ES-I3 (cell line): Measurements from ENCODE around the gene MGAT4C.

ENCODE experiments used
- H3K36me3 ChIP-seq: 2 replicates; pipeline ENCODE4 v1.6.1; 2013; ENCODE audit warnings: mild to moderate bottlenecking, low read length, control low read depth, moderate library complexity; ENCODE audit not compliant: insufficient read depth
- H3K4me1 ChIP-seq: 2 replicates; pipeline ENCODE4 v1.6.1; 2013; ENCODE audit warnings: mild to moderate bottlenecking, control low read depth, low read length; ENCODE audit not compliant: insufficient read depth
- H3K9ac ChIP-seq: 2 replicates; pipeline ENCODE4 v1.6.1; 2013; ENCODE audit warnings: low read depth, mild to moderate bottlenecking, low read length, moderate library complexity
- H3K9me3 ChIP-seq: 2 replicates; pipeline ENCODE4 v1.6.1; 2013; ENCODE audit warnings: mild to moderate bottlenecking, low read length, moderate library complexity; ENCODE audit not compliant: control insufficient read depth, insufficient read depth

The MGAT4C gene

DNA sequence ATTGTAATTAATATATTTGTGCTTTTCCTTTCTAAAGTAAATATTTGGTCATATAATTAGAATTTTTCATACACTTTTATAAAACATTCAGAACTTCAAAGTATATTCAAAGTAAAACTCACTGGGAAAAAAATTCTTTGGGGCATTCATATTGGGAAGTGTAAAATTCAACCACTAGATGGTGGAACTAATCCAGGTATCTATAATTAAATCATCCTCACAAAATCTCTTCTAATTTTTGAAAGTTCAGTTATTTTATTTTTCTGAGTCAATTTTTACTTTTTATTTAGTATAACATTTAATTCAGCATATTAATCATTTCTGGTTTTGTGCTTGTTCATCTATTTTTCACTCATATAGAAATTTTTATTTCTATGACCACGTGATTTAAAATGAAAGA is 301.1 kb downstream of the MGAT4C start:
- peaks cover 23% of the 10 kb centered on the region for H3K4me1 ChIP-seq
- H3K9ac ChIP-seq = no peak overlapping the region
- no peaks in the 10 kb centered on the region for H3K36me3 ChIP-seq
- no peaks in the 10 kb centered on the region for H3K9me3 ChIP-seq

GRCh38 chr12:85951823-85952222 is 304.4 kb downstream of the MGAT4C start:
- Histone ChIP-seq H3K36me3 (no peaks in the 10 kb centered on the region), H3K9ac (no peak overlapping the region), H3K4me1 (peaks cover 48% of the 10 kb centered on the region), H3K9me3 (no peaks in the 10 kb centered on the region)

GRCh38 chr12:85949253-85949652 is 306.9 kb downstream of the MGAT4C start:
- Histone ChIP-seq H3K9me3 (no peaks in the 10 kb centered on the region; the same call in 1 of the 2 replicates), H3K4me1 (peaks cover 49% of the 10 kb centered on the region), H3K9ac (peak overlapping the region; percentile 43), H3K36me3 (no peaks in the 10 kb centered on the region)

- peak overlapping the region; percentile 43; the same call in 1 of the 2 replicates for H3K9ac ChIP-seq
- H3K4me1 ChIP-seq = peaks cover 46% of the 10 kb centered on the region
Measured at GRCh38 chr12:85948340-85948739, 307.9 kb downstream of the MGAT4C start.

DNA sequence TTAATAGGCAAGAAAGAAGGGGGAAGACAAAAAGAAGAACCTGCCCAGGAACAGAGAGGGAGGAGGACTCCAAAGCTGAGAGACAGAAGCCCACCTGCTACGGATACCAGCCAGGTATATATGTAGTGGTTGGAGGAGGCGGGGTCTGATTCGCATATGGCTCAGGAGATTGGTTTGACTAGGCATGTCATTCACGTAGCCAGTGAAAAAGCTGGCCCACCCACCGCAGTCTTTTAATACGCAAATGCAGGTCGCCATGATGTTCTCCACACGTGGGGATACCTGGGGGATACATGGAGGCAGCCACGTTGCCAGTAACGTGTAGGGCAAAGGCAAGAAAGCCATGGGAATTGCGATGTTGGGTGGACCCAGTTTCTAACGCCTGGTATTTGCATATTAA is 308.9 kb downstream of the MGAT4C start:
- Histone ChIP-seq H3K9ac (no peak overlapping the region), H3K4me1 (peaks cover 46% of the 10 kb centered on the region), H3K9me3 (no peaks in the 10 kb centered on the region; the same call in 1 of the 2 replicates), H3K36me3 (no peaks in the 10 kb centered on the region)

More at GRCh38 chr12:85948340-85948739, 307.9 kb downstream of the MGAT4C start:
- Histone ChIP-seq H3K36me3 (no peaks in the 10 kb centered on the region), H3K9me3 (no peaks in the 10 kb centered on the region; the same call in 1 of the 2 replicates)

DNA sequence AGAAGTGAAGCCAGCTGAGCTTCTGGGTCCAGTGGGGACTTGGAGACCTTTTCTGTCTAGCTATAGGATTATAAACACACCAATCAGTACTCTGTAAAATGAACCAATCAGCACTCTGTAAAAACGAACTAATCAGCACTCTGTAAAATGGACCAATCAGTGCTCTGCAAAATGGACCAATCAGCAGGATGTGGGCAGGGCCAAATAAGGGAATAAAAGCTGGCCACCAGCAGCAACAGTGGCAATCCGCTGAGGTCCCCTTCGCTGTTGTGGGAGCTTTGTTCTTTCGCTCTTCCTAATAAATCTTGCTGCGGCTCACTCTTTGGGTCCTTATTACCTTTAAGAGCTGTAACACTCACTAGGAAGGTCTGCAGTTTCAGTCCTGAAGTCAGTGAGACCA is 309.8 kb downstream of the MGAT4C start:
- Histone ChIP-seq H3K9me3 (no peaks in the 10 kb centered on the region; the same call in 1 of the 2 replicates), H3K36me3 (no peaks in the 10 kb centered on the region), H3K4me1 (peaks cover 44% of the 10 kb centered on the region), H3K9ac (no peak overlapping the region)

DNA sequence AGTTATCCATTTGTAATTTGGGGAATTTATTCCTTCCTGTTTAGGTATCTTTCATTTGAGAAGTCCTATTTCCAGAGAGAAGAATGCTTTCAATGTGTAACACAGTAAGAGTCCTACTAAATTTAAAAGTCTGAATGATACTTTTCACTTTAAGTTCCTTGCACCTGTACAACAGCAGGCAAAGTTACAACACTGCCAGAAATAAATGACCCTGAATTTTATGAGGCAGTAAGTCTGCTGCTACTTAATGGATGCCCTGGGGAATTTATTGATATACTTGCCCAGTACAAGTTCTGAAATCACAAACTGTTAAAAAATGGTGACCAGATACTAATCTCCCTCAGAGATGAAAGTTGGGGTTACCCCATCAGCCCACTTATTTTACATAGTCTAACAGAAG is 329.0 kb downstream of the MGAT4C start:
- H3K36me3 ChIP-seq = no peaks in the 10 kb centered on the region
- no peaks in the 10 kb centered on the region; the same call in 1 of the 2 replicates for H3K4me1 ChIP-seq
- peaks cover 8% of the 10 kb centered on the region for H3K9me3 ChIP-seq
- H3K9ac ChIP-seq = no peak overlapping the region

- Histone ChIP-seq H3K36me3 (no peaks in the 10 kb centered on the region), H3K9ac (no peak overlapping the region), H3K4me1 (no peaks in the 10 kb centered on the region; the same call in 1 of the 2 replicates), H3K9me3 (peaks cover 6% of the 10 kb centered on the region)
Measured at GRCh38 chr12:85923767-85924331, 332.3 kb downstream of the MGAT4C start.

DNA sequence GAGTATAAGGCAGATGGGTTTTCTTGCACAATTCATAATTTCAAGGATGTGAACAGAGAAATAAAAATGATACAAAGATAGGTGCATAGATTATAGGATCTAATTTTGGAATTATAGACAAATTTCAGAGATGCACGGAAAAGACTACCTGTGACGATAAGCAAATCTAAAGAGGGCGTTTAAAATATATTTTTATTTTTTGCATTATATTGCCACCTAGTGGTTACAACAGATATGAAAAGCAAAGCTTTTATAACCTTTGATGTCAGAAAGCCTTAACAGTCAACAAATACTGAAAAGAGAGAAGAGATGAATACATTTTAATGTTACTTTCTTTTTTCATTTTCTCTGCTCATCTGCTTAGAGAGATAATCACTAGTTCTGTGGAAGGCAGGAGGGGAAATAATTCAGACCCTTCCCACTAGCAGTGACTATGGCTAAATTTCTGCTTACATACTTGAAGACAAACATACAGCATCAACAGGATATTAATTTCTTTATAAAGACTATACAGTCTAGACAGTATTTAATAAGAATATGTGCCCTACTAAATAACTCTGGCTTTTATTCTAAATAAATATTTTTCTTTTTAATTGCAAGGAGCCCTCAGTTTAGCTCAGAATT is 335.8 kb downstream of the MGAT4C start:
- Histone ChIP-seq H3K36me3 (no peaks in the 10 kb centered on the region), H3K4me1 (no peaks in the 10 kb centered on the region; the same call in 1 of the 2 replicates), H3K9ac (no peak overlapping the region), H3K9me3 (no peaks in the 10 kb centered on the region)
